ENCODE results near the gene WDR62. TPM values are rescaled to one million over a fixed set of nuclear protein-coding genes. Genes with fewer than 3 reads are reported as not detected.

WDR62 gene
- total RNA-seq, 2 experiments from 2014 or later = 44.5 to 60.2 TPM

DNA sequence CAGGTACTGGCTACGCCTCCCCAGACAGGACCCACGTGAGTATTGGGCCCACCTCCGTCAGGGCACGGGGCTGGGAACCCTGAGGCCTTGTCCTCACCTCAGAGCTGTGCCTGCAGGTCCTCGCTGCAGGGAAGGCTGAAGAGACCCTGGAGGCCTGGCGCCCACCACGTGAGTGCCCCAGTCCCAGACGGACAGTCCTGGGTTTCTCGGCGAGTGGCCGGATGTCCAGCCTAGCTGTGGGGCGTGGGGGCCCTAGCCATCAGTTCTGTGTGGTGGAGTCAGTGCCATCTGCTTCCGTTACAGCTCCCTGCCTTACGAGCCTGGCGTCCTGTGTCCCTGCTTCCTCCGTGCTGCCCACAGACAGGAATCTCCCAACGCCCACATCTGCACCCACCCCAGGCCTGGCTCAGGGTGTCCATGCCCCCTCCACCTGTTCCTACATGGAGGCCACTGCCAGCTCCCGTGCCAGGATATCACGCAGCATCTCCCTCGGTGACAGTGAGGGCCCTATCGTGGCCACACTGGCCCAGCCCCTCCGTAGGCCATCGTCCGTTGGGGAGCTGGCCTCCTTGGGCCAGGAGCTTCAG is 48.4 kb downstream of the WDR62 start:
- Histone ChIP-seq H3K36me3 (ENCODE audit: insufficient read depth, low read length) (peaks cover 93% of the 10 kb centered on the region), H4K20me1 (ENCODE audit: insufficient read depth, low read length) (no peaks in the 10 kb centered on the region), H3K79me2 (ENCODE audit: insufficient read depth, low read depth, low read length) (no peaks in the 10 kb centered on the region), H3K9me3 (ENCODE audit: low read length) (no peaks in the 10 kb centered on the region), H3K27ac (ENCODE audit: low read depth, low read length, poor library complexity, severe bottlenecking) (no peak overlapping the region), H3K4me2 (ENCODE audit: low read length) (no peak overlapping the region), H3K4me1 (ENCODE audit: insufficient read depth, low read length, poor library complexity, severe bottlenecking) (no peaks in the 10 kb centered on the region), H3K9me2 (ENCODE audit: insufficient read depth, low read length) (no peaks in the 10 kb centered on the region), H2AFZ (ENCODE audit: low read length) (no peak overlapping the region), H3K4me3 (ENCODE audit: low read depth, low read length, poor library complexity, severe bottlenecking) (no peak overlapping the region)
- DNase-seq (ENCODE audit: low spot score) = no peak
- ChIA-PET CTCF (ENCODE audit: unreplicated experiment) (no interaction called here), POLR2A (no interaction called here)
- BruUV-seq (replicated peaks) = no TSS peak
- intact Hi-C loops (cut with micrococcal nuclease; ENCODE audit: unreplicated experiment) = no loop called here
- TF ChIP-seq EZH2phosphoT487 (IDR thresholded peaks at IDR 0.05; ENCODE audit: borderline replicate concordance, low read depth, low read length) = no peak
- TF ChIP-seq, protein P1, sequence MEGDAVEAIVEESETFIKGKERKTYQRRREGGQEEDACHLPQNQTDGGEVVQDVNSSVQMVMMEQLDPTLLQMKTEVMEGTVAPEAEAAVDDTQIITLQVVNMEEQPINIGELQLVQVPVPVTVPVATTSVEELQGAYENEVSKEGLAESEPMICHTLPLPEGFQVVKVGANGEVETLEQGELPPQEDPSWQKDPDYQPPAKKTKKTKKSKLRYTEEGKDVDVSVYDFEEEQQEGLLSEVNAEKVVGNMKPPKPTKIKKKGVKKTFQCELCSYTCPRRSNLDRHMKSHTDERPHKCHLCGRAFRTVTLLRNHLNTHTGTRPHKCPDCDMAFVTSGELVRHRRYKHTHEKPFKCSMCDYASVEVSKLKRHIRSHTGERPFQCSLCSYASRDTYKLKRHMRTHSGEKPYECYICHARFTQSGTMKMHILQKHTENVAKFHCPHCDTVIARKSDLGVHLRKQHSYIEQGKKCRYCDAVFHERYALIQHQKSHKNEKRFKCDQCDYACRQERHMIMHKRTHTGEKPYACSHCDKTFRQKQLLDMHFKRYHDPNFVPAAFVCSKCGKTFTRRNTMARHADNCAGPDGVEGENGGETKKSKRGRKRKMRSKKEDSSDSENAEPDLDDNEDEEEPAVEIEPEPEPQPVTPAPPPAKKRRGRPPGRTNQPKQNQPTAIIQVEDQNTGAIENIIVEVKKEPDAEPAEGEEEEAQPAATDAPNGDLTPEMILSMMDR (conservative IDR thresholded peaks at IDR 0.05; ENCODE audit: low read length) = no peak

DNA sequence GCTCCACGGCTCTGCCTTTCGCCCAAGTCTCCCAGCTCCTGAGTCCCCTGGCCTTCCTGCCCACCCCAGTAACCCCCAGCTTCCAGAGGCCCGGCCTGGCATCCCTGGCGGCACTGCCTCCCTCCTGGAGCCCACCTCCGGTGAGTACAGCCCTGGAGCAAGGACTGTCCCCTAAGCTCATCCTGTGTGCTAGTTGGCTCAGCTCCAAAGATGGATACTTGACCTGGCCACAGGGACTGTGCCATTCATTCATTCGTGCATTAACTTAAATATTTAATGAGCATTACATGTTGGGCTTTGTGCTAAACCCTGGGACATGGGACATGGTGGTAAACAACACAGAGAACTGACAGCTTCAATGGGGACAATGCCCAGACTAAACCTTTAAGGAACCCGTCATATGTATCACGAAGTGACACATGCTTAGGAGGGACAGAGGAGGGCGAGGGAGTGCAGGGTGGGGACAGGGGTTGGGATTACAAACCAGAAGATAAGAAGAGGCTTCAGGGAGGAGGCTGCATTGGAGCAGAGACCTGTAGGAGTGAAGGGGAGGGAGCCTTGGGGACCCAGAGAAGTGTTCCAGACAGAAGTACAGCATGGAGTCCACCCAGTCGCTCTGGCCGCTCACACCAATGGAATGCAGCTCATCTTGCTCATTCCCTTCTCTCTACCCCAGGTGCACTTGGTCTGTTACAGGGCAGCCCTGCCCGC is 49.3 kb downstream of the WDR62 start:
- ChIA-PET POLR2A (no interaction called here), CTCF (ENCODE audit: unreplicated experiment) (no interaction called here)
- Histone ChIP-seq H2AFZ (ENCODE audit: low read length) (no peak overlapping the region), H3K27ac (ENCODE audit: low read depth, low read length, poor library complexity, severe bottlenecking) (no peak overlapping the region), H3K4me2 (ENCODE audit: low read length) (no peak overlapping the region), H3K4me3 (ENCODE audit: low read depth, low read length, poor library complexity, severe bottlenecking) (no peak overlapping the region), H3K9me3 (ENCODE audit: low read length) (no peaks in the 10 kb centered on the region), H3K36me3 (ENCODE audit: insufficient read depth, low read length) (peaks cover 92% of the 10 kb centered on the region), H3K79me2 (ENCODE audit: insufficient read depth, low read depth, low read length) (no peaks in the 10 kb centered on the region), H3K9me2 (ENCODE audit: insufficient read depth, low read length) (no peaks in the 10 kb centered on the region), H4K20me1 (ENCODE audit: insufficient read depth, low read length) (no peaks in the 10 kb centered on the region), H3K4me1 (ENCODE audit: insufficient read depth, low read length, poor library complexity, severe bottlenecking) (no peaks in the 10 kb centered on the region)
- intact Hi-C loops (cut with micrococcal nuclease; ENCODE audit: unreplicated experiment) = no loop called here
- no peak for DNase-seq (ENCODE audit: low spot score)
- TF ChIP-seq, protein P1 (conservative IDR thresholded peaks at IDR 0.05; ENCODE audit: low read length) = no peak
- no peak for TF ChIP-seq EZH2phosphoT487 (IDR thresholded peaks at IDR 0.05; ENCODE audit: borderline replicate concordance, low read depth, low read length)
- BruUV-seq (replicated peaks) = no TSS peak

DNA sequence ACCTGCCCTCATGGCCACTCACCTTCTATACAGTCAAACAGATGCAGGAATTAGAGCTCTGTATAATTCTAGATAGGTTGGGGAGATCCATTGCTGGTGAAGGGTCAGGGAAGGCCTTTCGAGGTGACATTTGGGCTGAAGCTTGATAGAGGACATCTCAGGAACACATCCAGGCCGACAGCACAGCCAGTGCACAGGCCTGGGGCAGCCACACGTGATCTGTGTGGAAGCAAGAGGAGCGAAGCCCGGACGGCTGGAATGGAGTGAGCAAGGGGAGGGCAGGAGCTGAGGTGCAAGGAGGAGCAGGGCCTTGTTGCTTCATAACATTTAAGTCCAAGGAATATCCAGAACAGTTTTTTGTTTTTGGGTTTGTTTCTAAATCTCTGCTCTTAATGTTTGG is 51.7 kb downstream of the WDR62 start:
- Histone ChIP-seq H2AFZ (ENCODE audit: low read length) (no peak overlapping the region), H3K4me3 (ENCODE audit: low read depth, low read length, poor library complexity, severe bottlenecking) (no peak overlapping the region), H3K4me2 (ENCODE audit: low read length) (no peak overlapping the region), H3K4me1 (ENCODE audit: insufficient read depth, low read length, poor library complexity, severe bottlenecking) (peaks cover 10% of the 10 kb centered on the region), H3K27ac (ENCODE audit: low read depth, low read length, poor library complexity, severe bottlenecking) (no peak overlapping the region), H4K20me1 (ENCODE audit: insufficient read depth, low read length) (no peaks in the 10 kb centered on the region), H3K9me3 (ENCODE audit: low read length) (no peaks in the 10 kb centered on the region), H3K36me3 (ENCODE audit: insufficient read depth, low read length) (peaks cover 69% of the 10 kb centered on the region), H3K79me2 (ENCODE audit: insufficient read depth, low read depth, low read length) (no peaks in the 10 kb centered on the region), H3K9me2 (ENCODE audit: insufficient read depth, low read length) (no peaks in the 10 kb centered on the region)
- ChIA-PET CTCF (ENCODE audit: unreplicated experiment) (no interaction called here), POLR2A (no interaction called here)
- TF ChIP-seq EZH2phosphoT487 (IDR thresholded peaks at IDR 0.05; ENCODE audit: borderline replicate concordance, low read depth, low read length) = no peak
- TF ChIP-seq, protein P1 (conservative IDR thresholded peaks at IDR 0.05; ENCODE audit: low read length) = no peak
- BruUV-seq (replicated peaks) = no TSS peak
- DNase-seq (ENCODE audit: low spot score) = no peak
- intact Hi-C loops (cut with micrococcal nuclease; ENCODE audit: unreplicated experiment) = no loop called here

Measured in OCI-LY7 (cell line).